Measurements from ENCODE around the gene GEMIN2. TPM values are rescaled to one million over a fixed set of nuclear protein-coding genes. Genes with fewer than 3 reads are reported as not detected.

GEMIN2 gene
- total and polyA plus RNA-seq, 2 donors from 2014 or later: 13.8 to 17.2 TPM

- peaks cover 0 to 2% (median 0%) of the 10 kb centered on the region in 3 donors for H3K4me1 ChIP-seq (ENCODE audit: control insufficient read depth in 2 of 3, insufficient read depth in 2 of 3, low read depth in 1 of 3, low read length in 3 of 3)
- no peak for TF ChIP-seq CTCF (IDR thresholded peaks at IDR 0.05; ENCODE audit: borderline replicate concordance, extremely low read depth, insufficient read depth)
- no peaks in the 10 kb centered on the region for H3K27me3 ChIP-seq (ENCODE audit: control insufficient read depth, insufficient read depth, low read length)
- intact Hi-C loops (cut with DNase I): no loop called here
- H3K9me3 ChIP-seq (ENCODE audit: control insufficient read depth in 2 of 3, insufficient read depth in 1 of 3, low read length in 3 of 3): no peaks in the 10 kb centered on the region
- no peak for FAIRE-seq
- peaks cover 0 to 19% (median 16%) of the 10 kb centered on the region in 3 donors for H3K36me3 ChIP-seq (ENCODE audit: control insufficient read depth in 2 of 3, insufficient read depth in 3 of 3, low read length in 3 of 3)
- H3K4me3 ChIP-seq (ENCODE audit: low read length in 3 of 3): no peak overlapping the region
- no peak overlapping the region for H3K27ac ChIP-seq (ENCODE audit: low read depth in 2 of 2, low read length in 2 of 2)
- no peak overlapping the region for H3K9ac ChIP-seq (ENCODE audit: low read length in 3 of 3)
- DNase-seq: no peak
These were observed 71.3 kb downstream of the GEMIN2 start for GRCh38 chr14:39185256-39186049.

Other genes starting within 250 kb of the GEMIN2 start
- gene SEC23A, start 11.1 kb upstream of the GEMIN2 start, total RNA-seq: 48.8 TPM
- gene SEC23A, start 11.1 kb upstream of the GEMIN2 start, polyA plus RNA-seq (ENCODE audit: insufficient read depth, low read depth, low replicate concordance): 10.9 TPM
- 32.9 TPM for gene TRAPPC6B, start 56.0 kb downstream of the GEMIN2 start, total RNA-seq
- gene TRAPPC6B, start 56.0 kb downstream of the GEMIN2 start, polyA plus RNA-seq (ENCODE audit: insufficient read depth, low read depth, low replicate concordance): 19.7 TPM
- 46.2 TPM for gene PNN, start 60.9 kb downstream of the GEMIN2 start, total RNA-seq
- gene PNN, start 60.9 kb downstream of the GEMIN2 start, polyA plus RNA-seq (ENCODE audit: insufficient read depth, low read depth, low replicate concordance): 27.2 TPM
- gene MIA2, start 119.6 kb downstream of the GEMIN2 start, total RNA-seq: 65.6 TPM
- gene MIA2, start 119.6 kb downstream of the GEMIN2 start, polyA plus RNA-seq (ENCODE audit: insufficient read depth, low read depth, low replicate concordance): 63.2 TPM

Data from kidney (tissue), 14 donors.